Right hindlimb (tissue), 1 donor: ENCODE measurements around the gene FHIT.
"Not testable (repeated sequence)": the region's sequence is repeated elsewhere in the genome, so short reads cannot be mapped to it uniquely, and the experiment has no call there.

Source experiments
- DNase-seq: peaks from one replicate; pipeline ENCODE4 v3.0.0-alpha.2; 2018

Gene FHIT

DNA sequence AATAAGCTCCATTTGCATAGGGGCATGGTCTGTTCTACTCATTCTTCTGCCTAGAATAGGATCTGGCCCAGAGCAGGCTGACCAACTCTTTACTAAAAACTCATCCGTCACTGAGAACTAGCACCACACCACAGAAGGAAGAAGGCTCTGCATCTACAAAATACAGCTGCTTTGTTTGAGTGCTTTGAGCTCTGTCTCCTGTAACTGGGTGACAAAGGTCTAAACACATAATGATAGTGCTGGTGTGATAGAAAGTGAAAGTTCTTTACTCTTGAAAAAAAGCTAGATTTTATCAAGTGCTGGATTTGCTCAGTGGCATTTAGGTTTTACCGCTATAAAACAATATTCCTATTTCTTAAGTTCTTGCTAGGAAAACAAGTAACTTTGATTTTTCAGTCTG, 140.7 kb downstream of the FHIT start:
- no peak for DNase-seq

DNA sequence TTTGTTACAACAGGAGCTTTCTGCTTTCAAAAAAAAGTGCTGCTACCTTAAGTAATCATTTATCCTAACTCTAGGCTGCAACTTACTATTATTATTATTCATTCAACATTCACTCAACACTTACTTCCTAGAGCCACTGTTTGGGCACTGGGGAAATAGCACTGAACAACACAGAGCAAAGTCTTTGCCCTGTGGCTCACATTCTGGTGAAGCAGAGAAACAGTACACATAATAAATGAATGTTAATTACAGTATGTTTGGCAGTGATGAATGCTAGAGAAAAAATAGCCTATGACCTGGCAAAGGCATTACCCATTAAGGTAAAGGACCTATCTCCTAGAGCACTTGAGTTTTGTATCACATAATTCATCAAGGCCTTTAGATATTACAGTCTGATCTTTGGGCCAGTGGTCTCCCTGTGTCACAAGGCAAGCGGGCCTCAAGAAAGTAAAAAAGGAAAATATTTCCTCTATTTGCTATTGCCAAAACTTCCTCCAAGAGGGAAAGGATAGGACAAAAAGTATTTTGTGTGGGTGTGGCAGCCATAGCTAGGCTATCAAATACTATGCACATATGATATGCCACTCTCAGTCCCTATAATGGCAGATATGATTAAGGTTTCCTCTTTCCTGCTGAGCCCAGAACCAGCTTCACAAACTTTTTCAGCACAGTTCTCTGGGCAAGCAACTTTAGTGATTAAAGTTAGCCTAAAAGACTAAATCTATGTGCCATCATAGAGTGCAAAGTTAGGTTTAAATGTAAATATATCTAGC, 142.8 kb downstream of the FHIT start:
- DNase-seq, result no peak

DNA sequence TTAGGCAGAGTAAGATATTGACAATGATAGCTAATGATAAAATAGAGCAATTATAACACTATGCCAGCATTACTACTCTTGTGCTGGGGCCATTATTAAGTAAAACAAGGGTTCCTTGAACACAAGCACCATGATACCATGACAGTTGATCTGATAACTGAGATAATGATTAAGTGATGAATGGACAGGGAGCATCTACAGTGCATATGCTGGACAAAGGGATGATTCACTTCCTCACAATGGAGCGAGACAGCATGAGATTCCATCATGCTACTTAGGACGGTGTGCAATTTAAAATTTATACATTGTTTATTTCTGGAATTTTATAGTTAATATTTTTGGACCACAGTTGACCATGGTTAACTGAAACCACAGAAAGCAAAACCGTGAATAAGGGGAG, 156.6 kb downstream of the FHIT start:
- no peak for DNase-seq

DNA sequence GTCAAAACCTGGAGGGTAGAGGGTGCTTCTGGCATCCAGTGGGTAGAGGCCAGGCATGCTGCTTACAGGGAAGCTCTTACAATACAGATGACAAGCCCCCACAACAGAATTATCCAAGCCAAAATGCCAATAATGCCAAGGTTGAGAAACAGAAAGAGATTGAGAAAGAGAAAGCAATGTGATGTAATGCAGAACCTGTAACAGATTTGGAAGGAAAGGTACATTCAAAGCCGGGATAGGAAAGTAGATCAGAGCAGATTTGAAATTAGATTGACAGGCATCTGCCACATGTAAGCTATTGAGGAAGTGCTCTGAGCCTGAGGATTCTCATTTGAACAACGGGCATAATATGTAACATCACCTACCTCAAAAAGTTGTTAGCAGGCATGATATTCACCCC, 157.9 kb downstream of the FHIT start:
- no peak for DNase-seq

DNA sequence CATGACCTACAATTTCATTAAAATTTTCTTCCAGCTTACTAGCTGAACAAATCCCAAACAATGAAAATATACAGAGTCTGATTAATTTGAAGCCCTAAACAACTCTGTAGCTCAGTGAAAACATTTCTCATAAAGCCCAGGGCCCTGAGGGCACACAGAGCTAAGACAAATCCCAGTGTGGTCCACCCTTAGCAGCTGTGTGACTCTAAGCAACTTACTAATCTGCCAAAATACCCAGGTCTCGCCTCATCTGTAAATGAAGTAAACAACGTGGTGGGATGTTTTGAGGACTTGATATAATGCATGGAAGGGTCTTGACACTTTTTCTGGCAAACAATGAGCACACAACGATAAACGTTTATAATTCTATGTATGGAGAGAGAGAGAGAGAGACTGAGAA, 158.4 kb downstream of the FHIT start:
- no peak for DNase-seq

DNA sequence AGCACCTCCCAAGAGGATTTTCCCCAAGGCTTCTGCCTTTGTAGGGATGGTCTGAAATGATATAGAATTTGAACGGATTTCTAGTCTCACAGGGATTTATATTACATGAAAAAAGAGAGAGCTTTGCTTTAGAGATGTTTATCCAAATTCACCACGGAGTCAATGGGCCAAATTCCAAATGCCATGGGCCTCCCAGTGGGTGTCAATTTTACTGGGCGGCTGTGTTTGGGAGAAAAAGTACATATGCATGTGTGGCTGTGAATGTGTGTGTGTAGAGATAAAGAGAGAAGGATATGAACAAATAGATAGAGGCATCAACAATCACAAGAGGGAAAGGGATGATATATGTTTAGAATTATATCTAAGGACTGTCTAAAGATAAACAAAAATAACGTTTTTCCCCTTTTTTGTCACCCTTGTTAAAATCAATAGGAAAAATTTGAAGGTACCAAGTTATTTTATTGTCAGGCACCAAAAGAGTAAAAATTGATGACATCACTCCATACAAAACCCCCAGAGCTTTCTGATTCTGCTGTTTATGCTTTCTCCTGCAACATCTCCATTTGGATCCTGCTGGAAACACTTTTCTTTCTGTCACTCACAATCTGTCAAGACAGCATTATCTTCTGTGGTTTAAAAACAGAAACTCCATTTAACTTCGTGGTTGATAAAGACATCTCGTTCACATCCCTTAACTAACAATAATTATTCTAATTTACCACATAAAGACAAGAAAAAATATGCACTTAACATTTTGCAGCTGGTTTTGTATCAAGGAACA, 160.7 kb downstream of the FHIT start:
- no peak for DNase-seq

DNA sequence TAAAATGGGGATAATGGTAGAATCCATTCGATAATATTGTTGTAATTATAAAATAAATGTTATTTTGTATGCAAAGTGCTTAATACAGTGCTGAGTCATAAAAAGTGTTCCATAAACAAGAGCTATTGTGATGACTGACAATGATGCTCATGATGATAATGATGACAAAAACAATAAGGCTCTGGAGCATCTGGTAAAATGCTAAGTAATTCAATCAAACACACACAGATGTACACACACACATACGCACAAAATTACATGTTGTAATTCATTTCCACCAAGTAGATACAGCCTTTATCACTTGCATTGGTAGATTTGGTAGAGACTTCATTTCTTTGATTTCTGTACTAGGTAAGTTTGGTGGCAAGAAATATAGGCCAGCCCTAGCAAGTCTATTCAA, 163.8 kb downstream of the FHIT start:
- DNase-seq, result no peak

DNA sequence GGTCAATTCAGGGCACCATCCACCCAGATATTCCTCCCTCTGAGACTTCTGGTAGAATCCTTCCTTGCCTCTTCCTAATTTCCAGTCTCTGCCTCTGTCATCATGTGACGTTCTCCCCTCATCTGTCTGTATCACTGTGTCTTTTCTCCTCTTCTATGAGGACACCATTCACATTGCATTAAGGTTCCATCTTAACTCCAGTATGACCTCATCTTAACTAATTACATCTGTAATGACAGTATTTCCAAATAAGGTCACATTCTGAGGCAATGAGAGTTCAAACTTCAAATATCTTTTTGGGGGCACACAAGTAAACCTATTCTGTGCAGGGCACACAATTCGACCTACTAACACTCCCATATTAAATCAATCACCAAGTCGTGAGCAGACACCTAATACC, 169.7 kb downstream of the FHIT start:
- no peak for DNase-seq

DNA sequence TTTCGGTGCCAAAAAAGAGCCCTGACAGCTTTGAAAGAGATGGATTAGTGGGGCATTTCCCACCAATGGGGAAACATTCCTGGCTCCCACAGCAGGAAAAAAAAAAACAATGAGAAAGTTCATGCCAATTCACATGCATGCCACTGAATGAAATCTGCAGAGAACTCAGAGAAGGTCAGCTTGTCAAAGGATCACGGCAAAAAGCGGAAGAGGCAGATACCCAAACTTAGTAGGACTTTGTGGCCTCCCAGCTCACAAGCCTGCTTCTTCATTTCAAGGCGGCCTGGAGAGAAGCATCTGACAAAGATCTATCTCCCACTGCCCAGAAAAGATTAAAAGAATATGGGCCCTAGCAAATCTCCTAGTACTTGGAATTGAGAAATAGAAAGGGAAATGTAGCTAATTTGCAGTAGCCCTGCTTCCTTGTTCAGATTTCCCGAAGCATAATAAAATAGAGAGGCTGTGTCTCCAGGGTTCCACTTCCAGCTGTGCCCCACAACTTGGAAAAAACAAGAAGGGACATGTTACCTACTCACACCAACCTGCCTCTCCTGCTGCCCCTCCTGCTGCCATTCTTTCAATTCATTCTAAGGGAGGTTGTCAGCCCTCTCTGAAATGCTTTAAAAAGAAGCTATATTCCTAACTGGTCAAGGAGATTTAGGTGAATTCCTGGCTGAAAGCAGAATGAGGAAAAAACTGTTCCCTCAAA, 170.4 kb downstream of the FHIT start:
- DNase-seq, result no peak

DNA sequence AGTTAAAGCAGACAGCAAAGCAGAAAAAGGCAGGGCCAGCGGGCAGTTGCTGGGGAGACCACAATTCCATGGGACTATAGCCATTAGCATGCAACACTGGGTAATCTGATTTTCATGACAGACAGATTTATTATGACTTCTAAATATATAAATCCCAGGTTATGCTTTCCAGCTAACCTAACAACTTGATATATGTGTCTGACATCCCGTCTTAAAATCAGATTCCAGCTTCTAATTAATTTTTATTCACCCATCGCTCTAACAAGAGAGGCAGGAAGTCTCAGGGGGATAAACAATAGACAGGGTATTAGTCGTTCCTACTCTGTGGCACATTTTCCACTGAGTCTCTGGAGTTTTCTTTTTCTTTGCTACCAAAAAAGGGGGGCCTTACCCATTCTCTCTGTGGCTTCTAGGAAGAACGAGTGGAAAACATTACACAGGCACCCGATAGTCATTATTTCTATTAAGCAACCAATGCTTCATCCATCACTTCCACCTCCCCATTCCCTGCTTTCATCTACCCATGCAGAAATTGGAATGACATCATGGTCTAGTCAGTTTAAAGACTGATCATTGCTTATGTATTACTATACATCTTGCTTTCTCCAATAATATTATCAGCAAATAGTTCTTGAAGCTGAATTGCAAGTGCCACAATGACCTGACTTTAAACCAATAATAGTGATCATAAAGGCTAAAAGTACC, 173.1 kb downstream of the FHIT start:
- no peak for DNase-seq

DNA sequence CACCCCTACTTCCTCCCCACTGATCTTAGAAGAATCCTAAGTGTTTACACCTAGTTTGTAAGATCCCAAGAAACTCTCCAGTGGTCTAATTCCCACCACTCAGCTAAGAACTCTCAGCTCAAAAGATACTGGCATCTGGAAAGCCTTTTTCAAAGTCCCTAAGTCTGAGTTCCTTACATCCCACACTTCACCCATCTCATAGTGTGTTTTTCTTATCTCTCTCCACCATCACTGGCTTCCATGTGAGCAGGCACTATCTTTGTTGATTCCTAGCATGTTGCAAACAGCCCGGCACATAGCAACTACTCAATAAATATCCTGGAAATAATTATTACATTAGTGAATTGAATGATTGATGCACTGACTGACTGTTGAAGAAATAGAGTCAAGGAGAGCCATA, 173.7 kb downstream of the FHIT start:
- no peak for DNase-seq

DNA sequence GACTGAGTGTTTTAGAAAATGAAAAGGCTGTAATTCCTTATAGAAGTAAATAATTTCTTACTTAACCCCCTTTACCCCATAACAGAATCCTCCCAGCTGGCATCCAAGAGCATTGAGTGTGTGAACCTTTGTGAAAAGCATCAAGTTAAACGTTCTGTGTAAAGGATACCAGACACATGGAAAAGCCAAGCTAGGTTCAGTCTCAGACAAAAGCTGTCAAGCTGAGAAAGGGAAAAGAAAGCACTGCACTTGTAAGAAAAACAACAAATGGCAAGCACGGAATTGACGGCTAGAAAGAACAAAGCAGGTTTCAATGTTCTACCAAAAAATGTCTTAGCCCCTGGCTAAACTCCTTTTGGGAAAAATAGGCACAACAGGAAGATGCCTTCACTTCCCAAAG, 176.5 kb downstream of the FHIT start:
- no peak for DNase-seq

DNA sequence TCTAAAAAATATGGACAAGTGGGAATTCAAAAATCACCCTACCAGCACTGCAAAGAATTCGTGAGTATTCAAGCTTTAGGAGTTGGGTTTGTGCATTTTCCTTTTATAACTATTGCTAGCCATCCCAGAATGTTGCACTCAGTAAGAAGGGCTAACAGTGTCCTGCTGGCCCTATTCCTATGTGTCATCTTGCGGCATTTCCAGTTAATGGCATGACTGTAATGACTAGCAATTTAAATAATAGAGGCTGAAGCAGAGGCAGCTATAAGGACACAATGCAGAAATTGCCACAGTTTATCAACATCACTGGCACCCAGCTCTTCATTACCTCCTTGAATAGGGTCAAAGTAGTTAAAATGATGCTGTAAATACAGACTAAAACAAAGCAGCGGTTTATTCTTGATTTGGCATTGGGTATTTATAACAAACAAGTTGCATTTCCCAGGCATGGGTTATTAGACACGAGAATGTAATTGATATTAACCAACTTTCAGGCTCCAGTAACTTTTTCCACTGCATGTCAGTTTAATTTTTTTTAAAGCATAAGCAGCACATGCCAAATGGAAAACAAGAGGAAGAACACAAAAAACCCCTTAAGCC, 177.6 kb downstream of the FHIT start:
- no peak for DNase-seq

DNA sequence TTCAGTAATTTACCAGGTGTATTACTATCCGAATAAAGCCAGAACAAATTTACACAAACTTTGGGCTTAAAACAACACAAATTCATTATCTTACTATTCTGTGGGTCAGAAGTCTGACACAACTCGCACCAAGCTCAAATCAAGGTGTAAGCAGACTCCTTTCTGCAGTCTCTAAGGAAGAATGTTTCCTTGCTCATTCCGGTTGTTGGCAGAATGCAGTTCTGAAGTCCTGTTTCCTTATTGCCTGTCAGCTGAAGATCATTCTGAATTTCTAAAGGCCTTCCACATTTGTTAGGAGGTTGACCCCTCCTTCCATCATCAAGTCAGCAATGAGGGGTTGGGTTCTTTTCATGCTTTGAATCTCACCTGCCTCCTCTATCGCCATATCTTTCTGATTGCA, 183.2 kb downstream of the FHIT start:
- no peak for DNase-seq

DNA sequence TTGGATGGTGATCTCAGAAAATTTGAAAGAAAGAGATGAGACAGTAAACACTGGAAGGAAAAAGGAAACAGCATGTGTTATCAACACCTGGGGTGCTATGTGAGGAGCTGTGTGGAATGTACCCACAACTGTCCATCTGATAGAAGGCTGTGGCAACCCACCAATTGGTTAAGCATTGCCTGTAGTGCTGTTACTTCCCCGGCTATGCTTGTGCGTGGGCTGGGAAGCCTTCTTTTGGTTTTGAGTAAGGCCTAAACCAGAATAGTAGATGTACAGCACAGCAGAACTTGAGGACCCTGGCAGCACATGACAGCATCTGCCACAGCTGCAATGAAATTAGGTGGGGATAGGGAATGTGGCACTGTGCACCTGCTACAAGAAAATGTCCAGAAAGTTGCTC, 184.5 kb downstream of the FHIT start:
- DNase-seq, result no peak

DNA sequence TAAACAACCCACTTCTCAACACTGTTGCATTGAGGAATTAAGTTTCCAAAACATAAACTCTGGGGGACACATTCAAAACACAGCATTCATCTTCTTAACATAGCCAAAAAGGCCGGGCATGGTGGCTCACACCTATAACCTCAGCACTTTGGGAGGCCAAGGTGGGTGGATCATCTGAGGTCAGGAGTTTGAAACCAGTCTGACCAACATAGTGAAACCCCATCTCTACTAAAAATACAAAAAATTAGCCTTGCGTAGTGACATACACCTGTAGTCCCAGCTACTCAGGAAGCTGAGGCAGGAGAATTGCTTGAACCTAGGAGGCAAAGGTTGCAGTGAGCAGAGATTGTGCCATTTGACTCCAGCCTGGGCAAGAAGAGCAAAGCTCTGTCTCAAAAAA, 185.0 kb downstream of the FHIT start:
- not testable (repeated sequence) for DNase-seq

DNA sequence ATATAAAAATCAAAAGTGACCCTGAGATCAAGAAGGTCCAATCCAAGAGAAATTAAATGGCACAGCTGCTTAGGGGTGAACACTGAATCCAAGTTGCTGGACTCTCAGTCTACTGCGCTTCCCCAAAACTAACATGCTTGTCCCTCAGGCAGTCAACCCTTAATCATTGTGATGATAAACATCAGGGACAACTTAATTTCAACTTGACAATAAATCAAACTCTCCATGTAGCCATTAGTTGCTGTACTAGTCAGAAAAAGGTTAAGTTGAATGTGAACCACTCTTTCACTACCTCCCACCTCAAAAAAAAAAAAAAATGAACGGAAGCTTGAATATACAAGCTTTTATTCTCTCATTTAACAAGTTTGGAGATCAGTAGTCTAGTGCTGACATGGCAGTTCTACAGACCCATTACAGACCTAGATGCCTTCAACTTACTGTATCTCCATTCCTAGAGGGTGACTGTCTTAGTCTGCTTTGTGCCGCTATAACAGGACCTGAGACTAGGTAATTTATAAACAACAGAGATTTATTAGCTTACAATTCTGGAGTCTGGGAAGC, 185.7 kb downstream of the FHIT start:
- DNase-seq, result no peak

DNA sequence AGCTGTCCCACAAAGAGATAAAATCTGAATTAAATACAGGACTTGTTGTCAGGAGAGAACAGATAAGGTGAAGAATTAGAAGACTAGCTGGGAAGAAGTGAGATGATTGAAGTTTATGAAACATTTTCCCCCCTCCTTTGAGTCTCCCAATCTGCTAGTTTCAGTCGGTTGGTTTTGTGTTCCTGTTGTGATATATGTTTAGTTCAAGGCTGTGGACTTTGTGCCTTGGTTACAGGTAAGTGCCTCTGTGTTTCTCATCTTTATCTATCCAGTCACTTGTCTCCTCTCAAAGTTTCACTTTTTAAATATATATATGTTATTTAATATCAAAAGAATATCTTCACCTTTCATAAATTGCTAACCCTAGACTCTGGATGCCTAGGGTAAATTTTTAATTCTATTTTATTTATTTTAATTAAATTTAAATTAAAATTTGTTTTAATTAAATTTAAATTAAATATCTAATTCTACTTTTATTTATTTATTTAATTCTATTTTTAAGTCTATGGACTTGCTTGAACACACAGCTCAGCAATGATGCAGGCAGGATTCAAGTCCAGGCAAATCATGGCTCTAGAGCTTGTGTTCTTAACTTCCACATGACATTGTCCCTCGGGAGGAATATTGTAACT, 190.0 kb downstream of the FHIT start:
- DNase-seq, result no peak

DNA sequence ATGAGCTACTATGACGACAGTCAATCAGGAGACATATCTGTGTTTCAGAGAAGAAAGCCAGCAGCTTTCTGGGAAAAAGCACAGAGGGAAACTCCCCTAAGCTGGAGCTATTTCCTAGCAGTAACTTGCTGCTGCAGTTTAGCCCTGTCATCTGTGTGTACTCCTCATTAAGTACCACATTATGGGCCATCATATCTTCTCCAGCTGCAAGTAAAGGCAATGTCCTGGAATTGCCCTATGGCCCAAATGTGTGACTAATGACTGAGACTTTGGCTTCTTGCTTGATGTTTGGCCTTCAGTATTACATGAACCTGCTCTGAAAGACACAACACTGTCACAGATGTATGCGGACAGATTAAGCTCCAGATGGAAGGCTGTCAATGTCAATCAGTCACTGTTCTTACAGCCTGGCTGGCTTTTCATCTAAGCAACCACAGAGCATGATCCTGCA, 190.8 kb downstream of the FHIT start:
- DNase-seq, result no peak

DNA sequence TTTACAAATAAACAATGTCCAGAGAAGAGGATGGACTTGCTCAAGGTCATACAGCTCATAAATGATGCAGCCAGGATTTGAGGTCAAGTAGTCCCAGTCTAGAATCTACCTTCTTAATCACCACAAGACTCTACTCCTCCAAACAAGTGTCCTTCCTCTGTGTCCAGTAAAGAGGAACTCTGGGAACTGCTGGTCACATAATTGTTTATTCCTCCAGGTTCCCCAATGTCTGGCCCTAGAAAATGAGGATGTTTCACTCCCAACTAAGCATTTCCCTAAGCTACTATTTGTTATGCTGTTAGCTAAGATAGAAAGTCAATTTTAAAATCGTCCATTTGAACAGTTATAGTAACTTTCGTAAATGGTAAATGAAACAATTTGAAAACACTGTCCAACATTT, 192.4 kb downstream of the FHIT start:
- no peak for DNase-seq

DNA sequence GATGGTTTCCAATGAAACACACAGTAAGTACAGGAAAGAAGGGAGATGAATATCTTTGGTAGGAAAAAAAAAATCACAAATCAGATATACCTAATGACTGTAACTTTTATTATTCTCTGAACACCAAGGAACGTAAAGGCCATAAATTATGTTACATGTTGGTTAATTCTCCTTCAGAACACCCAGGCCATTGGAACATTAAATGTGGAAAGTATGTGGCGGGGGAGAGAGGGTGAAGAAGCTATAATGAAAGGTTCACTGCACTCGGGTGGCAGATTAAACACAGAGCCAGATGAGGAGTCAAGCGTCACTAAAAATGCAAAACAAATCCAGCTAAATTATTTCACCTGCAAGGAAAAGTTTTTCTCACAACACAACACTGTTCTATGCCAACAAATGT, 193.8 kb downstream of the FHIT start:
- DNase-seq, result no peak

DNA sequence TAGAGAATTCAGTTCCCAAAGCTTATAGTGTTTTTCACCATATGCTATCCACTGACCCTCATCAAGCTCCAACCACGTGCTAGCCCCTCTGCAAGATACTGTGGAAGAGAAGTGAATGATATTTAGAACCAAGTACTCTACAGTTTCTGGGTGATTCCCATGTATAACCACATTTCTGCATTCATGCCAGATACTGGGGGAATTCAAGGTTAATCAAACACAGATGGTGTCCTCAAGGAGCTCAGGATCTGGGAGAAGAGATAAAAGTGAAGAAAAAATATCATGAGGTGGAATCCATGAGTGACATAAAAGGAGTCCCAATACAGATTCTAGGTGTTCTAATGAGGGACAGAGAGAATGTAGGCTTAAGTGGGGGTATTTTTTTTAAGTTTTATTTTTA, 195.8 kb downstream of the FHIT start:
- DNase-seq, result no peak
